ENCODE data around the gene KCNAB2.

KCNAB2 gene

GRCh38 chr1:6108476-6108875, 62.8 kb downstream of the KCNAB2 start:
- Histone ChIP-seq H3K27ac (ENCODE audit: low read depth, low read length) (no peak overlapping the region), H3K27me3 (ENCODE audit: control insufficient read depth, insufficient read depth, low read length) (peaks cover 6% of the 10 kb centered on the region), H3K9ac (ENCODE audit: low read length) (no peak overlapping the region), H3K4me3 (ENCODE audit: low read length) (no peak overlapping the region), H3K4me1 (ENCODE audit: control insufficient read depth, insufficient read depth, low read length) (no peaks in the 10 kb centered on the region), H3K36me3 (ENCODE audit: control insufficient read depth, insufficient read depth, low read length) (no peaks in the 10 kb centered on the region)

DNA sequence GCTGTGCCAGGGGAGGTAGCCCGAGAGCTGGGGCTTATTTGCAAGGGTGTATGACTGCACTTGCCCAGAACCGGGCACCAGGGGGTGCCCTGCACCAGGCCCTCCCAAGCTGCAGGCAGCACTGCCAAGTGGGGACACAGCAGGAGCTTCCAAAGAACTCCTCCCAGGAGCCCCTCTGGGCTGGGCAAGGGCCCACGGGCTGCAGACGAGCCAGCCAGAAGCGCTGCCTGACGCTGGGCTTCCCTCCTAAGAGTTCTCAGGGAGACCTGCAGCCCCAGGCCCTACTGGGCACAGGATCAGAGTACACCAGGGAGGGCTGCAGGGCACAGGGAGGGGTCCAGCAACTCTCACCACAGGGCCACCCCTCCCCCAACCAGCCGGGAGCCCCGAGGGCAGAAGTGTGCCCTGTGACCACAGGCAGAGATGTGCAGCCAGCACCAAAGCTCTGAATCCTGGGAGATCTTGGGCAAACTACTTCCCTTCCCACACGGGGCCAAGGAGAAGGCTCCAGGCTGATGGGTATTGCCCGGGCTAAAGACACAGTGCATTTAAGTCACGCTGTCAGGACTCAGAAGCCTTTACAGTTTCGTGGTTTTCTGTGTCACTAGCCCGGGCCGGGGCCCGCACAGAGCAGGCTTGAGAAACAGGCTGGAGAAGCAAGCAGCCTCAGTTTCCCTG, 63.4 kb downstream of the KCNAB2 start:
- H3K27me3 ChIP-seq (ENCODE audit: control insufficient read depth, insufficient read depth, low read length): peaks cover 6% of the 10 kb centered on the region

GRCh38 chr1:6109688-6110087, 64.0 kb downstream of the KCNAB2 start:
- no peak overlapping the region for H3K27ac ChIP-seq (ENCODE audit: low read depth, low read length)
- H3K27me3 ChIP-seq (ENCODE audit: control insufficient read depth, insufficient read depth, low read length): peaks cover 6% of the 10 kb centered on the region
- H3K36me3 ChIP-seq (ENCODE audit: control insufficient read depth, insufficient read depth, low read length): no peaks in the 10 kb centered on the region
- no peak overlapping the region for H3K9ac ChIP-seq (ENCODE audit: low read length)
- H3K4me3 ChIP-seq (ENCODE audit: low read length): no peak overlapping the region
- H3K4me1 ChIP-seq (ENCODE audit: control insufficient read depth, insufficient read depth, low read length): no peaks in the 10 kb centered on the region

More for the DNA sequence above, 63.4 kb downstream of the KCNAB2 start:
- Histone ChIP-seq H3K4me1 (ENCODE audit: control insufficient read depth, insufficient read depth, low read length) (no peaks in the 10 kb centered on the region), H3K27ac (ENCODE audit: low read depth, low read length) (no peak overlapping the region), H3K36me3 (ENCODE audit: control insufficient read depth, insufficient read depth, low read length) (no peaks in the 10 kb centered on the region), H3K4me3 (ENCODE audit: low read length) (no peak overlapping the region), H3K9ac (ENCODE audit: low read length) (no peak overlapping the region)

DNA sequence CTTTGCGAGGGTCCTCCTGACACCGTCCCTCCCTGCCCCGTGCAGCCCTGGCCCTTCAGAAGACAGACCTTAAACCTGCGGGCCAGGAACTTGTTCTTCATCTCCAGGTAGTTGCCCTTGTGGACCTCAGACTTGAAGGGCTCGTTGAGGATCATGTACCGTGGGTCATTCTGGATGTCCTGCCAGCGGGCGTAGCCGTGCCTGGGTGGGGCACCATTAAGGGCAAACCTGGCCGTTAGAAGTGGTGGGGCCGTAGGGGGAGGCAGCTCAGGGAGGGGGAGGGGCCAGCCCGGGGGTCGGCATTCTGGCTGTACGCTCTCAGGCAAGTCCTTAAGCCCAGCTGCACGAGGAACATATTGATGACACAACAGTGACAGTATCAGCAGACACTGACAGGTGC, 64.6 kb downstream of the KCNAB2 start:
- H3K9ac ChIP-seq (ENCODE audit: low read length): no peak overlapping the region
- no peak overlapping the region for H3K27ac ChIP-seq (ENCODE audit: low read depth, low read length)
- H3K4me1 ChIP-seq (ENCODE audit: control insufficient read depth, insufficient read depth, low read length): no peaks in the 10 kb centered on the region
- no peaks in the 10 kb centered on the region for H3K36me3 ChIP-seq (ENCODE audit: control insufficient read depth, insufficient read depth, low read length)
- peaks cover 6% of the 10 kb centered on the region for H3K27me3 ChIP-seq (ENCODE audit: control insufficient read depth, insufficient read depth, low read length)
- H3K4me3 ChIP-seq (ENCODE audit: low read length): no peak overlapping the region

DNA sequence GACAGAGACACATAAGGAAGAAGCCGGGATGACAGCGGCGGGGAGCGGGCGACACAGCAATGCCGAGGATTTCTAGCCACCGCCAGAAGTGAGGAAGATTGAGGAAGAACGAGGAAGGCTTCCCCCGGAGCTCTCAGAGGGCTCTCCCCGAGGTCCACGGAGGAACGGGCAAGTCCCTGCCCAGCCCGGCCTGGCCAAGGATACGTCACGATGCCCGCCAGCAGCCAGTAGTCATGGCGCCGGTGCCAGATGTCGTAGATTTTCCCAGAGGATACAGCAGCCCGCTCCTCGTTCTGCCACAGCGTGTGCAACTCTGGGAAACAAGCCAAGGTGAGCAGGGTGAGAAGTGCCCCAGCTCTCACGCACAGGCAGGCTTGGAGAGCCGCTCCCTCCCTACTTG, 65.9 kb downstream of the KCNAB2 start:
- H3K36me3 ChIP-seq (ENCODE audit: control insufficient read depth, insufficient read depth, low read length): no peaks in the 10 kb centered on the region
- no peak overlapping the region for H3K4me3 ChIP-seq (ENCODE audit: low read length)
- no peak overlapping the region for H3K27ac ChIP-seq (ENCODE audit: low read depth, low read length)
- no peaks in the 10 kb centered on the region for H3K4me1 ChIP-seq (ENCODE audit: control insufficient read depth, insufficient read depth, low read length)
- H3K27me3 ChIP-seq (ENCODE audit: control insufficient read depth, insufficient read depth, low read length): peaks cover 6% of the 10 kb centered on the region
- no peak overlapping the region for H3K9ac ChIP-seq (ENCODE audit: low read length)

DNA sequence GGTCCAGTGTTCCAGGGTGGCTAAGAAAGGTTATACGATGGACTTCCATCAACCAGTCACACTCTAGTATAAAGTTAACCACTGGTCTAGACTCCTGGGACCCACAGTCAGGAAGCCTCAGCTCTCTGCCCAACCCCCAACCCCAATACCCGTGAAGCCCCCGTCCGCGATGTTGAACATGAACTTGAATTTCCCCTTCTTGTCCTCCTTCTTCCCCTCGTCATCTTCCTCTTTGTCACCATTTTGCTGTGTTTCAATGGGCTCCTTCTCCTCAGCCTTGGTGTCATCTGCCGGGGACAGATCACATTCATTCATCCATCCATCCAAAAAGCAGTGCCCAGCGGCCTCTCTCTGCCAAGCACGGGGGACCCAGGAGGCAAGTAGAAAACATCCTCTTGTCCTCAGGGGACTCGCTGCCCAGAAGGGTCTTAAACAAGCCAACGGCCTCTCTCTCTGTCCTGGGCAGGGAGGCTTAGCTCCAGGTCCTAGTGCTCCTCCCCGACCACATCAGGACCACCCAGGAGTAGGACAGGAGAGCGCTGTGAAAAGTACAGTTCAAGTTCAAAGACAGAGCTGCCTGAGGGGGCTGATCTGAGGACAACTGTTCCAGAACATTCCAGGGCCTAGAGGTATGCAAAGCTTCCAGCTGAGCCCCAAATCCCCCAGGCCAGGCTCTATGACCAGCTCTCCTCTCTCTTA, 66.5 kb downstream of the KCNAB2 start:
- H3K36me3 ChIP-seq (ENCODE audit: control insufficient read depth, insufficient read depth, low read length): no peaks in the 10 kb centered on the region
- no peaks in the 10 kb centered on the region for H3K4me1 ChIP-seq (ENCODE audit: control insufficient read depth, insufficient read depth, low read length)
- H3K4me3 ChIP-seq (ENCODE audit: low read length): no peak overlapping the region
- no peak overlapping the region for H3K27ac ChIP-seq (ENCODE audit: low read depth, low read length)
- H3K27me3 ChIP-seq (ENCODE audit: control insufficient read depth, insufficient read depth, low read length): peaks cover 6% of the 10 kb centered on the region
- H3K9ac ChIP-seq (ENCODE audit: low read length): no peak overlapping the region

DNA sequence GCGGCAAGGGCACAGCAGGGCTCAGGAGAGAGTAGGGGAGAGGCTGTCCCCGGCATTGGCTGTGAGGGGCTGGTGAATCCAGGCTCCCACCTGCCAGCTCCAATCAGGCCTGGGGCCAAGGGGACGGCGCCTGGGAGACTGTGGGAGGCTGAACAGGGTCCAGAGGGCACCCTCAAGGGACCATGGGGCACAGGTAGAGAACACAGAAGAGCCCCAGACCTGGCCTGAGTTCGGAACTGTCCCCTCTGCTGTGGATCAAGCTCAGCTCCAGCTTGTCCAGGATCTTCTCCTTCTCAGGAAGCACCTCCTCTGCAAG, 67.0 kb downstream of the KCNAB2 start:
- Histone ChIP-seq H3K9ac (ENCODE audit: low read length) (no peak overlapping the region), H3K4me1 (ENCODE audit: control insufficient read depth, insufficient read depth, low read length) (no peaks in the 10 kb centered on the region), H3K27ac (ENCODE audit: low read depth, low read length) (no peak overlapping the region)

DNA sequence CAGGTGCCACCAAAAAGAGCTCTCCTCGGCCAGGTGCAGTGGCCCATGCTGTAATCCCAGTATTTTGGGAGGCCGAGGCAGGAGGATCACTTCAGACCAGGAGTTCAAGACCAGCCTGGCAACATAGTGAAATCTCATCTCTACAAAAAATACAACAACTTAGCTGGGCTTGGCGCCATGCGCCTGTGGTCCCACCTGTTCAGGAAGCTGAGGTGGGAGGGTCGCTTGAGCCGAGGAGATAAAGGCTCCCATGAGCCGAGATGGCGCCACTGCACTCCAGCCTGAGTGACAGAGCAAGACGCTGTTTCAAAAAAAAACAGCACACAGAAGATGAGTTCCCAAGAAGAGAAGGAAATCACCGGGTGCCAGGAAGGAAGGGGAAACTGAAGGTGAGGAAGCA, 67.4 kb downstream of the KCNAB2 start:
- no peak overlapping the region for H3K4me3 ChIP-seq (ENCODE audit: low read length)
- no peak overlapping the region for H3K27ac ChIP-seq (ENCODE audit: low read depth, low read length)
- no peaks in the 10 kb centered on the region for H3K4me1 ChIP-seq (ENCODE audit: control insufficient read depth, insufficient read depth, low read length)
- H3K36me3 ChIP-seq (ENCODE audit: control insufficient read depth, insufficient read depth, low read length): no peaks in the 10 kb centered on the region
- peaks cover 6% of the 10 kb centered on the region for H3K27me3 ChIP-seq (ENCODE audit: control insufficient read depth, insufficient read depth, low read length)
- no peak overlapping the region for H3K9ac ChIP-seq (ENCODE audit: low read length)

More for the DNA sequence above, 67.0 kb downstream of the KCNAB2 start:
- Histone ChIP-seq H3K36me3 (ENCODE audit: control insufficient read depth, insufficient read depth, low read length) (no peaks in the 10 kb centered on the region), H3K27me3 (ENCODE audit: control insufficient read depth, insufficient read depth, low read length) (peaks cover 6% of the 10 kb centered on the region), H3K4me3 (ENCODE audit: low read length) (no peak overlapping the region)

- Histone ChIP-seq H3K9ac (ENCODE audit: low read length) (no peak overlapping the region), H3K27me3 (ENCODE audit: control insufficient read depth, insufficient read depth, low read length) (peaks cover 6% of the 10 kb centered on the region), H3K36me3 (ENCODE audit: control insufficient read depth, insufficient read depth, low read length) (no peaks in the 10 kb centered on the region), H3K4me3 (ENCODE audit: low read length) (no peak overlapping the region), H3K27ac (ENCODE audit: low read depth, low read length) (no peak overlapping the region), H3K4me1 (ENCODE audit: control insufficient read depth, insufficient read depth, low read length) (no peaks in the 10 kb centered on the region)
Observed at GRCh38 chr1:6113745-6114144, 68.1 kb downstream of the KCNAB2 start.

DNA sequence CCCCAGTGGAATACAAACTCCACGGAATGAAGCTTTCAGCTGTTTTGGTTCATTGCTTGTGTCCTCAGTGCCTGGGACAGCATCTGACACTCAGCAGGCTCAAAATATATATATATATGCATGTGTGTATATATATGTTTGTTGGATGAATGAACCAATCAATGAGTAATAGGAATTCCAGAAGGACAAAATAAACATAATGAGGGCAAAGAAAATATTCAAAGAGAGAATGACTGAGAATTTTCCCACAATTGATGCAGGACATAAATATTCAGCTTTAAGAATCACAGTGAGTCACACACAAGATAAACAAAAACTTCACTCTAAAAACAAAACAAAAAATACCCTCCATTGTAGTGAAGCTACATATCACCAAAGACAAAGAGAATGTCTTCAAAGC, 70.4 kb downstream of the KCNAB2 start:
- Histone ChIP-seq H3K4me1 (ENCODE audit: control insufficient read depth, insufficient read depth, low read length) (no peaks in the 10 kb centered on the region), H3K27ac (ENCODE audit: low read depth, low read length) (no peak overlapping the region), H3K27me3 (ENCODE audit: control insufficient read depth, insufficient read depth, low read length) (no peaks in the 10 kb centered on the region), H3K36me3 (ENCODE audit: control insufficient read depth, insufficient read depth, low read length) (no peaks in the 10 kb centered on the region), H3K4me3 (ENCODE audit: low read length) (no peak overlapping the region), H3K9ac (ENCODE audit: low read length) (no peak overlapping the region)

GRCh38 chr1:6117064-6117463, 71.4 kb downstream of the KCNAB2 start:
- no peaks in the 10 kb centered on the region for H3K36me3 ChIP-seq (ENCODE audit: control insufficient read depth, insufficient read depth, low read length)
- no peak overlapping the region for H3K9ac ChIP-seq (ENCODE audit: low read length)
- no peaks in the 10 kb centered on the region for H3K4me1 ChIP-seq (ENCODE audit: control insufficient read depth, insufficient read depth, low read length)
- H3K4me3 ChIP-seq (ENCODE audit: low read length): no peak overlapping the region
- H3K27me3 ChIP-seq (ENCODE audit: control insufficient read depth, insufficient read depth, low read length): no peaks in the 10 kb centered on the region
- H3K27ac ChIP-seq (ENCODE audit: low read depth, low read length): no peak overlapping the region

- Histone ChIP-seq H3K4me1 (ENCODE audit: control insufficient read depth, insufficient read depth, low read length) (no peaks in the 10 kb centered on the region), H3K27ac (ENCODE audit: low read depth, low read length) (no peak overlapping the region), H3K36me3 (ENCODE audit: control insufficient read depth, insufficient read depth, low read length) (no peaks in the 10 kb centered on the region), H3K4me3 (ENCODE audit: low read length) (no peak overlapping the region), H3K9ac (ENCODE audit: low read length) (no peak overlapping the region), H3K27me3 (ENCODE audit: control insufficient read depth, insufficient read depth, low read length) (no peaks in the 10 kb centered on the region)
Observed at GRCh38 chr1:6117624-6118023, 71.9 kb downstream of the KCNAB2 start.

DNA sequence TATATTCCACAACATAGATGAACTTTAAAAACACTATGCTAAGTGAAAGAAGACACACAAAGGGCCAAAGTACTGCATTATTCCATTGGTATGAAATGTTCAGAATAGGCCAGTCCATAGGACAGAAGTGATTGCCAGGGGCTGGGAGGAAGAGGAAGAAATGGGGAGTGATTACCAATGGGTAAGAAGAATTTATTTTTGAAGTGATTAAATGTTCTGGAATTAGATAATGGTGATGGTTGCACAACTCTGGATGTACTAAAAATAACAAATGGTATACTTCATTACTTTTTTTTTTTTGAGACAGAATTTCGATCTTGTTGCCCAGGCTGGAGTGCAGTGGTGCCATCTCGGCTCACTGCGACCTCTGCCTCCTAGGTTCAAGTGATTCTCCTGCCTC, 72.7 kb downstream of the KCNAB2 start:
- no peaks in the 10 kb centered on the region for H3K27me3 ChIP-seq (ENCODE audit: control insufficient read depth, insufficient read depth, low read length)
- no peak overlapping the region for H3K27ac ChIP-seq (ENCODE audit: low read depth, low read length)
- no peaks in the 10 kb centered on the region for H3K4me1 ChIP-seq (ENCODE audit: control insufficient read depth, insufficient read depth, low read length)
- H3K4me3 ChIP-seq (ENCODE audit: low read length): no peak overlapping the region
- no peaks in the 10 kb centered on the region for H3K36me3 ChIP-seq (ENCODE audit: control insufficient read depth, insufficient read depth, low read length)
- no peak overlapping the region for H3K9ac ChIP-seq (ENCODE audit: low read length)
